ENCODE measurements around the gene ANTXR2.

GRCh38 chr4:79864500-79865200 is 208.4 kb downstream of the ANTXR2 start:
- no peak for TF ChIP-seq MYC (IDR thresholded peaks at IDR 0.05; ENCODE audit: low read depth, low read length)
- TF ChIP-seq CTCF (IDR thresholded peaks at IDR 0.05; ENCODE audit: extremely low read depth in 1 of 2, insufficient read depth in 1 of 2, low read depth in 1 of 2, low read length in 2 of 2), result no peak
- no peak for TF ChIP-seq EZH2 (IDR thresholded peaks at IDR 0.05; ENCODE audit: borderline replicate concordance, low read depth, low read length, severe bottlenecking)
- TF ChIP-seq MAX (IDR thresholded peaks at IDR 0.05; ENCODE audit: insufficient read depth, insufficient read length), result no peak

Data from endothelial cell of umbilical vein (primary cell).